Adipocyte (in vitro differentiated cells): ENCODE results near the gene HGFAC.
"Not testable (repeated sequence)": the region's sequence is repeated elsewhere in the genome, so short reads cannot be mapped to it uniquely, and the experiment has no call there.

Experiments used
- DNase-seq: peaks from one replicate; pipeline ENCODE4 v3.0.0-alpha.2; 2015; ENCODE audit warnings: low read depth
- H3K27me3 ChIP-seq: replicated peaks from 2 replicates; pipeline ENCODE4 v1.7.0; 2013; ENCODE audit warnings: mild to moderate bottlenecking, low read length, moderate library complexity; ENCODE audit not compliant: control insufficient read depth, insufficient read depth
- H3K36me3 ChIP-seq: 2 replicates; pipeline ENCODE4 v1.7.0; 2013; ENCODE audit warnings: low read length, mild to moderate bottlenecking, moderate library complexity; ENCODE audit not compliant: control insufficient read depth, insufficient read depth, severe bottlenecking
- H3K4me1 ChIP-seq: 2 replicates; pipeline ENCODE4 v1.7.0; 2013; ENCODE audit warnings: mild to moderate bottlenecking, low read length, moderate library complexity; ENCODE audit not compliant: control insufficient read depth, insufficient read depth
- H3K4me3 ChIP-seq: 2 replicates; pipeline ENCODE4 v1.7.0; 2013; ENCODE audit warnings: mild to moderate bottlenecking, low read length, moderate library complexity
- H3K9ac ChIP-seq: 2 replicates; pipeline ENCODE4 v1.7.0; 2013; ENCODE audit warnings: mild to moderate bottlenecking, low read length, moderate library complexity
- H3K9me3 ChIP-seq: 2 replicates; pipeline ENCODE4 v1.7.0; 2013; ENCODE audit warnings: mild to moderate bottlenecking, low read length, moderate library complexity; ENCODE audit not compliant: control insufficient read depth

Gene HGFAC

GRCh38 chr4:3405176-3405575 lies 36.6 kb upstream of the HGFAC start:
- H3K9me3 ChIP-seq: peaks cover 16% of the 10 kb centered on the region
- no peak overlapping the region for H3K9ac ChIP-seq
- H3K4me1 ChIP-seq: peaks cover 13% of the 10 kb centered on the region
- no peaks in the 10 kb centered on the region for H3K27me3 ChIP-seq
- DNase-seq: no peak
- H3K36me3 ChIP-seq: no peaks in the 10 kb centered on the region
- no peak overlapping the region for H3K4me3 ChIP-seq

- DNase-seq: no peak
- Histone ChIP-seq H3K9me3 (peaks cover 16% of the 10 kb centered on the region), H3K36me3 (no peaks in the 10 kb centered on the region), H3K4me1 (peaks cover 13% of the 10 kb centered on the region), H3K4me3 (no peak overlapping the region), H3K9ac (no peak overlapping the region), H3K27me3 (no peaks in the 10 kb centered on the region)
These were observed 35.7 kb upstream of the HGFAC start for GRCh38 chr4:3406021-3406420.

GRCh38 chr4:3406431-3406830 lies 35.3 kb upstream of the HGFAC start:
- H3K4me1 ChIP-seq: peaks cover 13% of the 10 kb centered on the region
- H3K9ac ChIP-seq: no peak overlapping the region
- DNase-seq: no peak
- no peak overlapping the region for H3K4me3 ChIP-seq
- H3K9me3 ChIP-seq: peaks cover 16% of the 10 kb centered on the region
- H3K36me3 ChIP-seq: no peaks in the 10 kb centered on the region
- H3K27me3 ChIP-seq: no peaks in the 10 kb centered on the region

- Histone ChIP-seq H3K9ac (no peak overlapping the region), H3K9me3 (peaks cover 16% of the 10 kb centered on the region), H3K4me3 (no peak overlapping the region), H3K4me1 (peaks cover 13% of the 10 kb centered on the region), H3K36me3 (no peaks in the 10 kb centered on the region), H3K27me3 (no peaks in the 10 kb centered on the region)
- no peak for DNase-seq
These were observed 34.5 kb upstream of the HGFAC start for GRCh38 chr4:3407171-3407771.

- H3K27me3 ChIP-seq: no peaks in the 10 kb centered on the region
- H3K4me3 ChIP-seq: no peak overlapping the region
- peaks cover 5% of the 10 kb centered on the region for H3K4me1 ChIP-seq
- H3K36me3 ChIP-seq: no peaks in the 10 kb centered on the region
- H3K9me3 ChIP-seq: peaks cover 16% of the 10 kb centered on the region
- no peak for DNase-seq
- H3K9ac ChIP-seq: no peak overlapping the region
These were observed 33.6 kb upstream of the HGFAC start for GRCh38 chr4:3407930-3408792.

GRCh38 chr4:3408793-3409330 lies 32.9 kb upstream of the HGFAC start:
- Histone ChIP-seq H3K4me1 (peaks cover 5% of the 10 kb centered on the region), H3K36me3 (no peaks in the 10 kb centered on the region), H3K27me3 (no peaks in the 10 kb centered on the region), H3K9me3 (peaks cover 16% of the 10 kb centered on the region), H3K4me3 (no peak overlapping the region), H3K9ac (no peak overlapping the region)
- no peak for DNase-seq

- Histone ChIP-seq H3K36me3 (no peaks in the 10 kb centered on the region), H3K27me3 (no peaks in the 10 kb centered on the region), H3K4me1 (peaks cover 5% of the 10 kb centered on the region), H3K9me3 (peaks cover 8% of the 10 kb centered on the region), H3K9ac (no peak overlapping the region), H3K4me3 (no peak overlapping the region)
- no peak for DNase-seq
These were observed 32.1 kb upstream of the HGFAC start for GRCh38 chr4:3409571-3410091.

GRCh38 chr4:3410401-3411135 lies 31.2 kb upstream of the HGFAC start:
- no peaks in the 10 kb centered on the region for H3K27me3 ChIP-seq
- no peak overlapping the region for H3K4me3 ChIP-seq
- H3K4me1 ChIP-seq: peaks cover 5% of the 10 kb centered on the region
- no peaks in the 10 kb centered on the region for H3K9me3 ChIP-seq
- DNase-seq: no peak
- H3K9ac ChIP-seq: no peak overlapping the region
- H3K36me3 ChIP-seq: no peaks in the 10 kb centered on the region

GRCh38 chr4:3411190-3411589 lies 30.6 kb upstream of the HGFAC start:
- not testable (repeated sequence) for DNase-seq, H3K36me3 ChIP-seq, H3K9ac ChIP-seq, H3K9me3 ChIP-seq, H3K4me1 ChIP-seq, H3K27me3 ChIP-seq, H3K4me3 ChIP-seq

GRCh38 chr4:3411676-3412075 lies 30.1 kb upstream of the HGFAC start:
- Histone ChIP-seq H3K27me3 (no peaks in the 10 kb centered on the region), H3K9ac (no peak overlapping the region), H3K4me1 (peaks cover 5% of the 10 kb centered on the region), H3K9me3 (no peaks in the 10 kb centered on the region), H3K4me3 (no peak overlapping the region), H3K36me3 (peaks cover 9% of the 10 kb centered on the region)
- no peak for DNase-seq
